ENCODE data around the gene KIRREL3. TPM values are rescaled to one million over a fixed set of nuclear protein-coding genes. Genes with fewer than 3 reads are reported as not detected.

KIRREL3 gene
- total RNA-seq, 5 donors from 2014 or later (not counting 1 experiment from before 2014, with no cell fraction given), result not detected

GRCh38 chr11:126840975-126841374, 159.6 kb downstream of the KIRREL3 start:
- Histone ChIP-seq H3K27me3 (replicated peaks in 1 of 2; ENCODE audit: control insufficient read depth in 2 of 2, extremely low read depth in 1 of 2, insufficient read depth in 2 of 2, low read length in 1 of 2) (peaks cover 0 to 4% of the 10 kb centered on the region in 2 experiments), H3K27ac (ENCODE audit: low read length) (no peak overlapping the region), H3K9me3 (no peaks in the 10 kb centered on the region), H3K4me1 (ENCODE audit: control insufficient read depth in 1 of 2, extremely low read depth in 1 of 2, insufficient read depth in 2 of 2, low read length in 2 of 2) (no peaks in the 10 kb centered on the region), H3K36me3 (ENCODE audit: control insufficient read depth in 2 of 2, extremely low read depth in 1 of 2, insufficient read depth in 1 of 2, low read length in 1 of 2) (no peaks in the 10 kb centered on the region), H3K4me3 (ENCODE audit: control insufficient read depth in 1 of 2, extremely low read depth in 1 of 2, low read length in 1 of 2) (no peak overlapping the region)
- 81% methylated on average over 2 of the region's 3 CpGs for WGBS (ENCODE audit: insufficient coverage)
- H3K27ac Mint-ChIP-seq, result no peak overlapping the region
- no peaks in the 10 kb centered on the region for H3K4me1 Mint-ChIP-seq
- no peak overlapping the region for H3K4me3 Mint-ChIP-seq
- H3K36me3 Mint-ChIP-seq, result no peaks in the 10 kb centered on the region
- DNase-seq (no peak), ATAC-seq (replicated peaks in 1 of 4) (no peak)
- CTCF ChIA-PET, result no interaction called here
- peaks cover 0 to 5% (median 0%) of the 10 kb centered on the region in 3 donors for H3K9me3 Mint-ChIP-seq
- peaks cover 2 to 11% of the 10 kb centered on the region in 2 donors for H3K27me3 Mint-ChIP-seq
- POLR2A ChIA-PET, result no interaction called here

GRCh38 chr11:126840201-126840886, 160.2 kb downstream of the KIRREL3 start:
- POLR2A ChIA-PET, result no interaction called here
- H3K27me3 Mint-ChIP-seq, result peaks cover 2 to 11% of the 10 kb centered on the region in 2 donors
- no peak overlapping the region for H3K27ac Mint-ChIP-seq
- CTCF ChIA-PET, result no interaction called here
- 63% methylated on average over 1 of the region's 7 CpGs for WGBS (ENCODE audit: insufficient coverage)
- Histone ChIP-seq H3K9me3 (no peaks in the 10 kb centered on the region), H3K36me3 (ENCODE audit: control insufficient read depth in 2 of 2, extremely low read depth in 1 of 2, insufficient read depth in 1 of 2, low read length in 1 of 2) (no peaks in the 10 kb centered on the region), H3K4me3 (ENCODE audit: control insufficient read depth in 1 of 2, extremely low read depth in 1 of 2, low read length in 1 of 2) (no peak overlapping the region), H3K4me1 (ENCODE audit: control insufficient read depth in 1 of 2, extremely low read depth in 1 of 2, insufficient read depth in 2 of 2, low read length in 2 of 2) (no peaks in the 10 kb centered on the region), H3K27ac (ENCODE audit: low read length) (no peak overlapping the region), H3K27me3 (replicated peaks in 1 of 2; ENCODE audit: control insufficient read depth in 2 of 2, extremely low read depth in 1 of 2, insufficient read depth in 2 of 2, low read length in 1 of 2) (peaks cover 0 to 4% of the 10 kb centered on the region in 2 experiments)
- H3K4me1 Mint-ChIP-seq, result no peaks in the 10 kb centered on the region
- no peak for DNase-seq
- H3K4me3 Mint-ChIP-seq, result no peak overlapping the region
- H3K36me3 Mint-ChIP-seq, result no peaks in the 10 kb centered on the region
- no peak for ATAC-seq (replicated peaks in 1 of 4)
- H3K9me3 Mint-ChIP-seq, result peaks cover 0 to 6% (median 0%) of the 10 kb centered on the region in 3 donors

- no peak overlapping the region for H3K4me3 Mint-ChIP-seq
- peaks cover 0 to 6% of the 10 kb centered on the region in 2 experiments for H3K27me3 ChIP-seq (replicated peaks in 1 of 2; ENCODE audit: control insufficient read depth in 2 of 2, extremely low read depth in 1 of 2, insufficient read depth in 2 of 2, low read length in 1 of 2)
- peaks cover 0 to 9% (median 0%) of the 10 kb centered on the region in 3 donors for H3K9me3 Mint-ChIP-seq
- H3K27me3 Mint-ChIP-seq, result peaks cover 2 to 11% of the 10 kb centered on the region in 2 donors
- no peaks in the 10 kb centered on the region for H3K36me3 ChIP-seq (ENCODE audit: control insufficient read depth in 2 of 2, extremely low read depth in 1 of 2, insufficient read depth in 1 of 2, low read length in 1 of 2)
- no peak overlapping the region for H3K27ac Mint-ChIP-seq
- H3K4me1 Mint-ChIP-seq, result no peaks in the 10 kb centered on the region
- POLR2A ChIA-PET, result no interaction called here
- H3K27ac ChIP-seq (ENCODE audit: low read length), result no peak overlapping the region
- no peaks in the 10 kb centered on the region for H3K36me3 Mint-ChIP-seq
- no peak overlapping the region for H3K4me3 ChIP-seq (ENCODE audit: control insufficient read depth in 1 of 2, extremely low read depth in 1 of 2, low read length in 1 of 2)
- H3K9me3 ChIP-seq, result no peaks in the 10 kb centered on the region
- 40% methylated on average over 2 of the region's 7 CpGs for WGBS (ENCODE audit: insufficient coverage)
- ATAC-seq (replicated peaks in 1 of 4) (no peak), DNase-seq (no peak)
- CTCF ChIA-PET, result no interaction called here
- no peaks in the 10 kb centered on the region for H3K4me1 ChIP-seq (ENCODE audit: control insufficient read depth in 1 of 2, extremely low read depth in 1 of 2, insufficient read depth in 2 of 2, low read length in 2 of 2)
These were observed 161.1 kb downstream of the KIRREL3 start for GRCh38 chr11:126839496-126839895.

GRCh38 chr11:126838779-126839178, 161.8 kb downstream of the KIRREL3 start:
- Mint-ChIP-seq H3K4me3 (no peak overlapping the region), H3K4me1 (no peaks in the 10 kb centered on the region), H3K9me3 (peaks cover 0 to 9% (median 0%) of the 10 kb centered on the region in 3 donors), H3K36me3 (no peaks in the 10 kb centered on the region), H3K27ac (no peak overlapping the region), H3K27me3 (peaks cover 2 to 11% of the 10 kb centered on the region in 2 donors)
- Histone ChIP-seq H3K36me3 (ENCODE audit: control insufficient read depth in 2 of 2, extremely low read depth in 1 of 2, insufficient read depth in 1 of 2, low read length in 1 of 2) (no peaks in the 10 kb centered on the region), H3K27ac (ENCODE audit: low read length) (no peak overlapping the region), H3K4me3 (ENCODE audit: control insufficient read depth in 1 of 2, extremely low read depth in 1 of 2, low read length in 1 of 2) (no peak overlapping the region), H3K4me1 (ENCODE audit: control insufficient read depth in 1 of 2, extremely low read depth in 1 of 2, insufficient read depth in 2 of 2, low read length in 2 of 2) (no peaks in the 10 kb centered on the region), H3K9me3 (no peaks in the 10 kb centered on the region), H3K27me3 (replicated peaks in 1 of 2; ENCODE audit: control insufficient read depth in 2 of 2, extremely low read depth in 1 of 2, insufficient read depth in 2 of 2, low read length in 1 of 2) (peaks cover 0 to 6% of the 10 kb centered on the region in 2 experiments)
- no CpG with 5 or more reads among the region's 5 CpGs for WGBS (ENCODE audit: insufficient coverage)
- no peak for DNase-seq
- CTCF ChIA-PET, result no interaction called here
- no peak for ATAC-seq (replicated peaks in 1 of 4)
- POLR2A ChIA-PET, result no interaction called here

- ChIA-PET CTCF (no interaction called here), POLR2A (no interaction called here)
- no peaks in the 10 kb centered on the region for H3K9me3 ChIP-seq
- H3K4me3 Mint-ChIP-seq, result no peak overlapping the region
- H3K27me3 ChIP-seq (replicated peaks in 1 of 2; ENCODE audit: control insufficient read depth in 2 of 2, extremely low read depth in 1 of 2, insufficient read depth in 2 of 2, low read length in 1 of 2), result peaks cover 0 to 6% of the 10 kb centered on the region in 2 experiments
- no peaks in the 10 kb centered on the region for H3K4me1 Mint-ChIP-seq
- no peak overlapping the region for H3K27ac Mint-ChIP-seq
- DNase-seq, result no peak
- no peaks in the 10 kb centered on the region for H3K36me3 ChIP-seq (ENCODE audit: control insufficient read depth in 2 of 2, extremely low read depth in 1 of 2, insufficient read depth in 1 of 2, low read length in 1 of 2)
- no peak overlapping the region for H3K4me3 ChIP-seq (ENCODE audit: control insufficient read depth in 1 of 2, extremely low read depth in 1 of 2, low read length in 1 of 2)
- no peaks in the 10 kb centered on the region for H3K4me1 ChIP-seq (ENCODE audit: control insufficient read depth in 1 of 2, extremely low read depth in 1 of 2, insufficient read depth in 2 of 2, low read length in 2 of 2)
- no peak for ATAC-seq (replicated peaks in 1 of 4)
- H3K36me3 Mint-ChIP-seq, result no peaks in the 10 kb centered on the region
- no peak overlapping the region for H3K27ac ChIP-seq (ENCODE audit: low read length)
- H3K27me3 Mint-ChIP-seq, result peaks cover 2 to 11% of the 10 kb centered on the region in 2 donors
- H3K9me3 Mint-ChIP-seq, result peaks cover 0 to 9% (median 0%) of the 10 kb centered on the region in 3 donors
- no CpG with 5 or more reads among the region's 3 CpGs for WGBS (ENCODE audit: insufficient coverage)
These were observed 163.0 kb downstream of the KIRREL3 start for GRCh38 chr11:126837581-126837980.

GRCh38 chr11:126834573-126834972, 166.0 kb downstream of the KIRREL3 start:
- no peaks in the 10 kb centered on the region for H3K4me1 Mint-ChIP-seq
- WGBS (ENCODE audit: insufficient coverage), result 96% methylated on average over 5 of the region's 8 CpGs
- H3K27me3 Mint-ChIP-seq, result peaks cover 0 to 7% of the 10 kb centered on the region in 2 donors
- Histone ChIP-seq H3K27ac (ENCODE audit: low read length) (no peak overlapping the region), H3K36me3 (ENCODE audit: control insufficient read depth in 2 of 2, extremely low read depth in 1 of 2, insufficient read depth in 1 of 2, low read length in 1 of 2) (no peaks in the 10 kb centered on the region), H3K4me3 (ENCODE audit: control insufficient read depth in 1 of 2, extremely low read depth in 1 of 2, low read length in 1 of 2) (no peak overlapping the region), H3K4me1 (ENCODE audit: control insufficient read depth in 1 of 2, extremely low read depth in 1 of 2, insufficient read depth in 2 of 2, low read length in 2 of 2) (no peaks in the 10 kb centered on the region), H3K9me3 (no peaks in the 10 kb centered on the region), H3K27me3 (replicated peaks in 1 of 2; ENCODE audit: control insufficient read depth in 2 of 2, extremely low read depth in 1 of 2, insufficient read depth in 2 of 2, low read length in 1 of 2) (peaks cover 0 to 3% of the 10 kb centered on the region in 2 experiments)
- no peaks in the 10 kb centered on the region for H3K36me3 Mint-ChIP-seq
- H3K9me3 Mint-ChIP-seq, result peaks cover 0 to 4% (median 0%) of the 10 kb centered on the region in 3 donors
- ATAC-seq (replicated peaks in 1 of 4) (no peak), DNase-seq (no peak)
- CTCF ChIA-PET, result no interaction called here
- H3K4me3 Mint-ChIP-seq, result no peak overlapping the region
- POLR2A ChIA-PET, result no interaction called here
- H3K27ac Mint-ChIP-seq, result no peak overlapping the region
